DMS 273 (cell line): Measurements from ENCODE around the gene LRRC27.

Experiments
- DNase-seq: peaks from one replicate; lab custom pipeline; 2025; ENCODE audit not compliant: unreplicated experiment; lab: John Stamatoyannopoulos, UW

The LRRC27 gene

GRCh38 chr10:132300582-132300981 is 31.4 kb upstream of the LRRC27 start:
- DNase-seq: no peak

GRCh38 chr10:132301371-132302330 is 30.3 kb upstream of the LRRC27 start:
- no peak for DNase-seq

DNA sequence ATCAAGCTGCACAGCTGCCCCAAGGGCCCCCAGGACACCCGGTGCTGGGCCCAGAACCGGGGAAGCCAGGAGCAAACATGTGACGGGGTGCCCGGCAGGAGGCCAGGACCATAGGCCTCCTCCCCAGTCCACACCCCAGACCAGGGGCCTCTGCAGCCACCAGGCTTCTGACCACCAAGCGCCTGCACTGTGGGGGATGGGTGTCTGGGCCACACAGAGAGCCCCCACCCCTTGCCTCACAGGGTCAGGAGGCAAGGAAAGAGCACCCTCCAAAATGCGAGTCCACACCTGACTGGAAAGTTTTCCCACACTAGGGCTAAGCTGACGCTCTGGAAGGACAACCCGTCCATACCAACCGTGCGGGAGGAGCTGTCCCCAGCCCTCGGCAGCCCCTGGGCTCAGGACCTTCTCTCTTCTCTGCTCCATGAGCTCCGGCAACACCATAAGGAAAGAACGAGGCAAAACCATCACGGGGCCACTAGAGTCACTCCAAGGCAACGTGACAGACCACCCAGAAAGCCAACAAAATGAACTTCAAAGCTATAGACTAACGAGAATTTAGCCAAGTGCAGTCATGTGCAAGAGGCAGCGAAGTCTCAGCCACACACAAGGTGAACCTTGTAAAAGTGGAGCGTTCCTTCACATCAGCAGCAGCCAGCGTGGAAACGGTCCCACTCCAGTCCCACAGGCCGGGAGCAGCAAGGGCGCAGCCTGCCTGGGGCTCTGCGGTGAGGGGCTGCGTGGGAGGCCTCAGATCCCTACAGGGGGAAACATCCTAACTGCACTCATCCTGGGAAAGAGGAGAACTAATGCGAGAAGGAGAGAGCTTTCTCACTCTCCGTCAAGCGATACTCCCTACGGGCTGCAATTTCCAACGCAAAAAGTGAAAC is 29.3 kb upstream of the LRRC27 start:
- no peak for DNase-seq

DNA sequence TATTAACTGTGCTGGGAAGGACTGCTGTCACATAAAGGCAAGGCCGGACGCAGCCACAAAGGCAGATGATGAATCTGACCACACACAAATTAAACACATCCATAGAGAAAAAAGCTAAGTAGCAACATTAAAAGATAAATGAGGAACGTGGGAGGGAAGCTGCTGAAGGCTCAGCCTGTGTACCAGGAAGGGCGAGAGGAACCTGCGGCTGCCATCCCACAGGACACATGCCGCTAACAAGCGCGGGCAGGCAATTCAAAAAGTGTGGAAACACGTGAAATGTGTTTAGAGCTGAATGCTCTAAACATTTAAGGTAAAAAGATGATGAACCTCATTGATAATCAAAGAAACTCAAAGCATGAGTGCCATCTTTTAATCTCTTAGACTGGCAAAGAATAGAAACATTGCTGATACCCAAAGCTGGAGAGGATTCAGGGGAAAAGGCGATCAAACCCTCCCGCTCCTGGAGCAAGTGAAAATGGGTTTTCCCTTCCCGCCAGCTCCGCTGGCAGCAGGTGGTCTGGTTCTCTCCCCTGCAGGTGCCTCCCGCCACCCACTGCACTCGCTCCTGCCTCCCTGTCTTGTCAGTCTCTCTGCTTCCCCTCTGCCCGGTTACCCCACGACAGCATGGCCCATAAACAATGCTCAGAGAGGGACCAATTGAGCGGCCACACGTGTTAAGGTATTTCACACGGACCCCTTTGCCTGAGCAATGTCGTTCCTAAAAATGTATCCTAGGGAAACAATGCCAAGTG is 28.5 kb upstream of the LRRC27 start:
- no peak for DNase-seq

DNA sequence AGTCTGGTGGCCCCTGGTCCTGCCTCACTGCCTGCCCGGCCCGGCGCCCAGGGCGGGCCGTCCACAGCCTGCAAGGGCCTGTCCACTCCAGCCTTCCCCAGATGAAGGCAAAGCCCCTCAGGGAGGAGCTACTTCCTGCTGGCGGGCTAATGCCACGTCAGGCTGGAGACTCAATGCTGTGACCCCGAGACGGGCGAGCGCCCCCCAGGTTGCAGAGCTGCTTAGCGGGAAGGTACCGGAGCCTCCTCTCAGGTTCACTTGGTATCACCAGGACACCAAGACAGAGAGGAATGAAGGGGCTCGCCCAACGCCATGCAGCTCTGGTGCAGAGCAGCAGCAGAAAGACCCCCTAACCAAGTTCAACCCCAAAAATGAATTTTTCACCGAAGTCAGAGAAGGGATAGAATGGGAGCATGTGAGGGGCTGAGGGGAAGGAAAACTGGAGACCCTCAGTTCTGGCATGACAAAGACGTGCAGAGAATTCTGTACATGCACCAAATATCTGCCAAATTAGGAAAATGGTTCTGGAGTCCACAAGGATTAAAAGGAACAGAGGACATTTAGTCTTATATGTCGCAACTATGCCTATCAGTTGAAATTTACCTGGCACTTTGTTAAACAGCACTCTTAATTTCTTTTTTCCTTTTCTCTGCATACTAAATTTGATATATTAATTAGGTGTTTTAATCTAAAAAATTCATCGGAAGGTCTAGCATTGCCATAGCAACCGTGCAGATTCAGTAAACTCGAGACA is 27.1 kb upstream of the LRRC27 start:
- no peak for DNase-seq

- DNase-seq: no peak
Measured at GRCh38 chr10:132305654-132306342, 26.2 kb upstream of the LRRC27 start.

DNA sequence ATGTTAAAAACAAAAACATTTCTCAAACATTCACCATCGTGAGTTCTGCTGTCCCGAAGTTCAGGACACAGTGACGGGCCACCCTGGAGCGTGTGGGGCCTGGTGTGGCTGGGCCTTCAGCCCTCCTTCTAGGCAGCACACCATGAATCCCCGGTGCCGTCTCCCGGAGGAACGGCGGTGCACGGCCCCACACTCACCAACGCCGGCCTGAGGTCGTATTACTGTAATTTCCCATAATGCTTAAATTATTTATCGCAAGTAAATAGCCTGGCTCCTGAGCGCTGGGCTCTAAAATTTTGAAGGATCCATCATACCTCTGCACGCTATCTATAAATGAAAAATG is 25.7 kb upstream of the LRRC27 start:
- no peak for DNase-seq

- peak; percentile 58 for DNase-seq
Measured at GRCh38 chr10:132306864-132307751, 24.9 kb upstream of the LRRC27 start.

DNA sequence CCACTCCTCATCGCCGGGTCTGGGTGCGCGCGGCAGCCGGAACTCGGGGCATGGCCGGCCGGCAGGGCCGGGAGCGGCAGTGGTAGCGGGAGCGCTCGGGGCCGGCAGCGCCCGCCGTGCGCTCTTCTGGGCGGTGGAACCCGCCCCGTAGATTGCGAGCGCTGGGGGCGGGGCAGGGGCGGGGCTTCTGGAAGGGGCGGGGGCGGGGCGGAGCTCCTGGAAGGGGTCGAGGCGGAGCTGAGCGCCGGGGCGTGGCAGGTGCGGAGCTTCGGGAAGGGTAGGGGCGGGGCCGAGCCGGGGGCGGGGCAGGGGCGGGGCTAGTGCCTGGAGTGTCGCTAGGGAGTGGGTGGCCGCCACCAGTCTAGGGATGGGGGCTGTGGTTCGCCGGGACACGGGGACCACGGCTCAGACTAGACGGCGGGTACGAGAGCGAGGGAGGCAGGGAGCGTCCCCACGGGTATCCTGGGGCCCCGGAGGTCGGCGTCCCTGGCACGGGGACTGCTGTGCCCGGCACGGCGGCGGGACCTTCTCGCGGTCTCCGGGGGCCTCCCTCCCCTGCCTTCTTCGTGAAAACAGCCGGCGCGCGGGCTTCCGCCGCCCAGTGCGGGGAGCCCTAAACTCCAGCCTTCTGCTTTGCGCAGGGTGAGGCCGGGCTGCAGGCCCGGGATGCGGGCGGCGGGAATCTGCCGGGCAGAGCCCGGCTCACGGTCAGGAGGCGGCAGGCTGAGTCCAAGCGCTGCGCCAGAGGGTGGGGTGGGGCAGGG is 24.0 kb upstream of the LRRC27 start, which contains the start of gene STK32C:
STK32C (minus strand) TSS at position 128 of the 764 bp plus-strand sequence; CDS start at position 11, 117 bp downstream.
- DNase-seq: peak; percentile 89

DNA sequence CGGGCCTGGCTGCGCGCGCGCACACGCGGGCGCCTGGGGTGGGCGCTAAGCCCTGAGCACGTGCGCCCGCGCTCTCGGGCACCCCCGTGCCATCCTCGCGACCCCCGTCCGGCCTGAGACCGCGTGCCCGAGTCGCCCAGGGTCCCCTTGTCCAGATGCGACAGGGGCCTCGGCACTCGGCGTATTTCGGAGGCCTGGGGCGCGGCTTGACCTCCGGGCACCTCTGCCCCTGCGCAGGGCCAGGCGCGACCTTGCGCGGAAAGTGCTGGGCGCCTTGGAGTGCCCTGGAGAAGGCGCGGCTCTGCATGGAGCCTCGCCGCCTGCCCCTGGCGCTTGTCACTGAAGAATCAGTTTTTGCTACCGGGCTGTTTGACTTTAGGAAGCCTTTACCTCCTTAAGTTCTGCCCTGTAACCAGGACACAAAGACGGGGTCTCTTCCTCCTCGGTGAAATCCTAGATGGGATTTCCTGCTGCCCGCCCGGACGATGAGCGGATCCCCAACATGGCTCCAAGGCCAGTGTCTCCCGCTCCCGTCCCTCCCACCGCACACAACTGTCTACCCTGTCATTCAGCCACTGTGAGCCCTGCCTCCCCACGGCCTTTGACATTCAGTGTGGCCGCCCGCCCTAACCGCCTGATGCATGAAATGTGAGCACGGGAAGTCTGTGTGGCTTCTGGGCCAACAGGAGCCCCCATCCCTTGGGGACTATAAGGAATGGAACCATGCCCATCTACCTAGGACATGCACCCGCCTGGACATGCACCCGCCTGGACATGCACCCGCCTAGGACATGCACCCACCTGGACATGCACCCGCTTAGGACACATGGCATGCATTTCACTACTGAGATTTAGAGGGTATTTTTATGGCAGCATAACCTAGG is 23.2 kb upstream of the LRRC27 start:
- no peak for DNase-seq

DNA sequence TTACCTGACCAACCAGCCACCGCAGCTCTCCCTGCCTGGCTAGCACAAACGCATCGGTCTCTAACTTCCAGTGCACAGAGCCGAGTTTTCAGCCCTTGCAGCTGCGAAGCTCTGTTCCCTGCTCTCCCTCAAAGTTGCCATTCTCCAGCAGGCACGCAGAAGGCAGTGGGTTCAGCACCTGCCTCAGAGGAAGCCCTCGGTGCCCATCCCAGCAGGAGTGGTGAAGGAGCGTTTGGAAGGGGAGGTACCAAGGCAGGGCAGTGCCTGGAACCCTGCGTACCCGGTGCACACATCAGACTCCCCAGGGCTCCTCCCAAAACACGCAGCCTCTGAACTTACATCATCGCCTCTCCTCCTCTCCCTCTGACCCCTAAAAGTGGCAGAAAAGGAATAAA is 22.5 kb upstream of the LRRC27 start:
- no peak for DNase-seq

DNA sequence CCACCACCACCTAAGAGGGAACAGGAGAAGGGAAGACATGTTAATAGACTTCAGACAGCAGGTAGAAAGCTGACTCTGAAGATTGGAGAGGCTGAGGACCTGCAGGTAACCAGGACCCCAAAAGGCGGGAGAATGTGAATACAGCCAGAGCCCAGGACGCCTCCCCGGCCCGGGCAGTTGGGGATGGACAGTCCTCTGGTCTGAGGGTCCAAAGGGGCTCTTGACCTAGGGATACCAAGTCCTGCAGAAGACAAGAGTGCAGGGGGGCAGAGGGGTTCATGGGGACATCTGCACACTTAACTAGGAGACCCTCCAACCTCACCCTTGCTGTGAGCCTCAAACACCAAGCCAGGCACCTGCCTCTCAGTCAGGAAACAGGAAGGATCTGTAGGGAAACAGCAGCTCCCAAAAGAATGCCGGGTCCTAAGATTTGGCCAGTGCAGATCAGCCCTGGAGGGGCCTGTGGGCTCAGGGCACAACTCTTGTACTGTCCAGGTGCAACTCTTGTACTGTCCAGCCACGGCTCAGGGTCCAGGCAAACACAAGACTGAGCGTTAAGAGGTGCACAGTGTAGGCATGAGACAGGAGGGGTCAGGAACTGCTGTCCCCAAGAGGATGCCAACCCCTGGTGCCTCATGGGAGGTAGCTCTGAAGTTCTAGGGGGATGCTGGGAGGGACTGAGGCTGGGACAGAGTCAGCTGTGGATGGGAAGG is 22.0 kb upstream of the LRRC27 start:
- DNase-seq: no peak

GRCh38 chr10:132310701-132311337 is 21.2 kb upstream of the LRRC27 start:
- no peak for DNase-seq

DNA sequence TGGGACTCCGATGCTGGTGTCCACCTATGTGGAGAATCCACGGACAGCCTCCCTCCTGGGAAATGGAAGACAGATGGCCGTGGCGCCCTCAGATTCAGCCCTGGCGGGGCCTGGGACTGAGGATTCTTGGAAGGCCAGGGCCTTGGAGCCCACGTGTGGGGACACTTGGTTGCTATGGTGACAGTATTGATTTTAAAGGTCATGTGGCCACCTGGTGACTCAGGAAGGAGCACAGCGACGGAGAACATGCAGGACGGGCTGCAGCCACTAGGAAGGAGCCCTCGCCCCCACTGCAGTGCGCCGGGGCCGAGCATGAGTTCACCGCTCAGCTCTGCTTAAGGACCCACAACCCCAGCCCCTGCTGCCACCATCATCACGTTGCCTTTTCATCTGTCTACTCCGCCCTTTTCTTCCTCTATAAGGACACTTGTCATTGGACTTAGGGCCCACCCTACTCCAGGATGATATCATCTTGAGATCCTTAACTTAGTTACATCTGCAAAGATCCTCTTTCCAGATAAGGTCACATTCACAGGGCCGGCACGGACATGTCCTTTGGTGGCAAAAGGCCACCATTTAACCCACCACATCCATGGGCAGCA is 20.6 kb upstream of the LRRC27 start:
- no peak for DNase-seq

DNA sequence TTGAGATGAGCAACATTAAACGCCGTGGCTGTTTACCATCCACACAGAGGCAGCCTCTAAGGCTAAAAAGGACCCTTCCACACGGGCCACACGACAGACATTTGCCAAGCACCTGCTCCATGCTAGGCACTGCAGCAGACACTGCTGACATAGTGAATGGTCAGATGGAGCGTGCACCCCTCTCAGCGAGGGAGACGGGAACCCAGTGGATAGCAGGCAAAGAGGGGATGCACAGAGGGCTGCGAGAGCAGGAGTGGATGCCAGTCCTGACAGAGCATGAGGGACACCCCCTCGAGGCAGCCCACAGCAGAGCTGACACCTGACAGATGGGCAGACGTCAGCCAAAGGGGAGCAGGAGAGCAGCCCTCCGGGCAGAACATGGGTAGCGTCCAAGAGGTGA is 18.7 kb upstream of the LRRC27 start:
- DNase-seq: no peak

DNA sequence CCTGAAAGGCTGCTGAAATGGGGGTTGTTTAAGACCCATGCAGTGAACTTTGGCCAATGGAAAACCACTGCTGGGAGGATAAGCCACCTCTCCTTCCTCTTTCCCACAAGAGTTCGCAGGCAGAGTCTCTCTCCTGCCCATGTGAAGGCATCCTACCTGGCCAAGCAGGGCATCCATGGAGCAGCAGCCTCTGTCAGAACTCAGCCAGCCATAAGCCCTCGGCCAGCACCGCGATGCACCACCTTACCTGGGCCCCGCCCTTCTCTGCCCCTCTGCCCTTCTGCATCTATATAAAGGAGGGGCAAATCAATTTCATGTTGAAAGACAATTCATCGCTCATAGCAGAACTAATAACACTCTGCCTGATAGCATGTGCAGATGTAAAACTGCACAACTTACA is 18.1 kb upstream of the LRRC27 start:
- no peak for DNase-seq
